ENCODE results near the gene SLC6A1.

SLC6A1 gene

GRCh38 chr3:10977892-10978510 lies 14.5 kb upstream of the SLC6A1 start:
- Mint-ChIP-seq H3K9me3 (no peaks in the 10 kb centered on the region), H3K4me3 (no peak overlapping the region), H3K27ac (no peak overlapping the region), H3K27me3 (ENCODE audit: low read depth) (peaks cover 17% of the 10 kb centered on the region), H3K4me1 (ENCODE audit: low read depth) (peaks cover 1% of the 10 kb centered on the region), H3K36me3 (ENCODE audit: low read depth) (no peaks in the 10 kb centered on the region)

- Mint-ChIP-seq H3K4me3 (no peak overlapping the region), H3K27me3 (ENCODE audit: low read depth) (peaks cover 22% of the 10 kb centered on the region), H3K36me3 (ENCODE audit: low read depth) (no peaks in the 10 kb centered on the region), H3K9me3 (no peaks in the 10 kb centered on the region), H3K4me1 (ENCODE audit: low read depth) (peaks cover 1% of the 10 kb centered on the region), H3K27ac (no peak overlapping the region)
Measured at GRCh38 chr3:10978956-10979355, 13.6 kb upstream of the SLC6A1 start.

GRCh38 chr3:10980312-10980711 lies 12.2 kb upstream of the SLC6A1 start:
- no peaks in the 10 kb centered on the region for H3K36me3 Mint-ChIP-seq (ENCODE audit: low read depth)
- H3K4me3 Mint-ChIP-seq: no peak overlapping the region
- no peaks in the 10 kb centered on the region for H3K9me3 Mint-ChIP-seq
- no peak overlapping the region for H3K27ac Mint-ChIP-seq
- no peaks in the 10 kb centered on the region for H3K4me1 Mint-ChIP-seq (ENCODE audit: low read depth)
- peaks cover 18% of the 10 kb centered on the region for H3K27me3 Mint-ChIP-seq (ENCODE audit: low read depth)

- no peak overlapping the region for H3K27ac Mint-ChIP-seq
- no peak overlapping the region for H3K4me3 Mint-ChIP-seq
- H3K27me3 Mint-ChIP-seq (ENCODE audit: low read depth): peaks cover 18% of the 10 kb centered on the region
- H3K36me3 Mint-ChIP-seq (ENCODE audit: low read depth): no peaks in the 10 kb centered on the region
- H3K9me3 Mint-ChIP-seq: no peaks in the 10 kb centered on the region
- H3K4me1 Mint-ChIP-seq (ENCODE audit: low read depth): no peaks in the 10 kb centered on the region
Measured at GRCh38 chr3:10981031-10981430, 11.5 kb upstream of the SLC6A1 start.

- no peak overlapping the region for H3K27ac Mint-ChIP-seq
- H3K4me1 Mint-ChIP-seq (ENCODE audit: low read depth): no peaks in the 10 kb centered on the region
- H3K36me3 Mint-ChIP-seq (ENCODE audit: low read depth): no peaks in the 10 kb centered on the region
- no peaks in the 10 kb centered on the region for H3K9me3 Mint-ChIP-seq
- no peak overlapping the region for H3K4me3 Mint-ChIP-seq
- H3K27me3 Mint-ChIP-seq (ENCODE audit: low read depth): peaks cover 18% of the 10 kb centered on the region
Measured at GRCh38 chr3:10981961-10982360, 10.6 kb upstream of the SLC6A1 start.

GRCh38 chr3:10982782-10983181 lies 9.8 kb upstream of the SLC6A1 start:
- Mint-ChIP-seq H3K27ac (no peak overlapping the region), H3K27me3 (ENCODE audit: low read depth) (peaks cover 18% of the 10 kb centered on the region), H3K4me3 (no peak overlapping the region), H3K36me3 (ENCODE audit: low read depth) (no peaks in the 10 kb centered on the region), H3K9me3 (no peaks in the 10 kb centered on the region), H3K4me1 (ENCODE audit: low read depth) (no peaks in the 10 kb centered on the region)

- Mint-ChIP-seq H3K27me3 (ENCODE audit: low read depth) (peaks cover 18% of the 10 kb centered on the region), H3K4me3 (no peak overlapping the region), H3K27ac (no peak overlapping the region), H3K4me1 (ENCODE audit: low read depth) (no peaks in the 10 kb centered on the region), H3K9me3 (no peaks in the 10 kb centered on the region), H3K36me3 (ENCODE audit: low read depth) (no peaks in the 10 kb centered on the region)
Measured at GRCh38 chr3:10983219-10983916, 9.2 kb upstream of the SLC6A1 start.

- Mint-ChIP-seq H3K9me3 (no peaks in the 10 kb centered on the region), H3K4me1 (ENCODE audit: low read depth) (no peaks in the 10 kb centered on the region), H3K4me3 (no peak overlapping the region), H3K36me3 (ENCODE audit: low read depth) (no peaks in the 10 kb centered on the region), H3K27ac (no peak overlapping the region), H3K27me3 (ENCODE audit: low read depth) (peaks cover 20% of the 10 kb centered on the region)
Measured at GRCh38 chr3:10984371-10984896, 8.1 kb upstream of the SLC6A1 start.

- H3K27me3 Mint-ChIP-seq (ENCODE audit: low read depth): peaks cover 24% of the 10 kb centered on the region
- no peaks in the 10 kb centered on the region for H3K9me3 Mint-ChIP-seq
- H3K4me1 Mint-ChIP-seq (ENCODE audit: low read depth): no peaks in the 10 kb centered on the region
Measured at GRCh38 chr3:10985181-10985580, 7.4 kb upstream of the SLC6A1 start.

GRCh38 chr3:10986592-10986991 lies 6.0 kb upstream of the SLC6A1 start:
- peaks cover 2% of the 10 kb centered on the region for H3K4me1 Mint-ChIP-seq (ENCODE audit: low read depth)
- peaks cover 38% of the 10 kb centered on the region for H3K27me3 Mint-ChIP-seq (ENCODE audit: low read depth)
- no peaks in the 10 kb centered on the region for H3K36me3 Mint-ChIP-seq (ENCODE audit: low read depth)
- no peak overlapping the region for H3K27ac Mint-ChIP-seq
- no peaks in the 10 kb centered on the region for H3K9me3 Mint-ChIP-seq
- H3K4me3 Mint-ChIP-seq: no peak overlapping the region

More at GRCh38 chr3:10985181-10985580, 7.4 kb upstream of the SLC6A1 start:
- H3K4me3 Mint-ChIP-seq: no peak overlapping the region
- H3K36me3 Mint-ChIP-seq (ENCODE audit: low read depth): no peaks in the 10 kb centered on the region
- H3K27ac Mint-ChIP-seq: no peak overlapping the region

- no peak overlapping the region for H3K4me3 Mint-ChIP-seq
- H3K36me3 Mint-ChIP-seq (ENCODE audit: low read depth): peaks cover 3% of the 10 kb centered on the region
Measured at GRCh38 chr3:10988001-10988665, 4.4 kb upstream of the SLC6A1 start.

GRCh38 chr3:10988991-10989484 lies 3.5 kb upstream of the SLC6A1 start:
- Mint-ChIP-seq H3K27ac (no peak overlapping the region), H3K4me3 (no peak overlapping the region), H3K9me3 (no peaks in the 10 kb centered on the region), H3K27me3 (ENCODE audit: low read depth) (peaks cover 43% of the 10 kb centered on the region), H3K36me3 (ENCODE audit: low read depth) (peaks cover 3% of the 10 kb centered on the region), H3K4me1 (ENCODE audit: low read depth) (peaks cover 5% of the 10 kb centered on the region)

More at GRCh38 chr3:10988001-10988665, 4.4 kb upstream of the SLC6A1 start:
- Mint-ChIP-seq H3K4me1 (ENCODE audit: low read depth) (peaks cover 5% of the 10 kb centered on the region), H3K9me3 (no peaks in the 10 kb centered on the region), H3K27ac (no peak overlapping the region), H3K27me3 (ENCODE audit: low read depth) (peaks cover 38% of the 10 kb centered on the region)

- H3K4me1 Mint-ChIP-seq (ENCODE audit: low read depth): peaks cover 5% of the 10 kb centered on the region
- H3K36me3 Mint-ChIP-seq (ENCODE audit: low read depth): peaks cover 3% of the 10 kb centered on the region
- H3K27ac Mint-ChIP-seq: no peak overlapping the region
- H3K27me3 Mint-ChIP-seq (ENCODE audit: low read depth): peaks cover 63% of the 10 kb centered on the region
- no peak overlapping the region for H3K4me3 Mint-ChIP-seq
- no peaks in the 10 kb centered on the region for H3K9me3 Mint-ChIP-seq
Measured at GRCh38 chr3:10992943-10993728, 588 bp downstream of the SLC6A1 start.

GRCh38 chr3:10993729-10994065 lies 1.1 kb downstream of the SLC6A1 start:
- Mint-ChIP-seq H3K36me3 (ENCODE audit: low read depth) (peaks cover 3% of the 10 kb centered on the region), H3K9me3 (no peaks in the 10 kb centered on the region), H3K27me3 (ENCODE audit: low read depth) (peaks cover 62% of the 10 kb centered on the region), H3K27ac (no peak overlapping the region), H3K4me3 (no peak overlapping the region), H3K4me1 (ENCODE audit: low read depth) (peaks cover 5% of the 10 kb centered on the region)

Measured in T-helper 1 cell treated with Interleukin-12 subunit alpha and Interleukin-12 subunit beta and Interleukin-4 antibody, amounts not matched to agents 30 μg/mL and 1 μg/mL, for 36 hours (primary cell).